Hepatocyte (in vitro differentiated cells): ENCODE measurements around the gene ARID4B.

Experiments
- EZH2 ChIP-seq: fragments of 200-600 bp; sonication (generic); IDR thresholded peaks from 2 replicates; pipeline ENCODE4 v1.6.1; 2016; ENCODE audit warnings: antibody characterized with exemption, mild to moderate bottlenecking, borderline replicate concordance
- EZH2phosphoT487 ChIP-seq: fragments of 200-600 bp; sonication (generic); IDR thresholded peaks from one replicate; pipeline ENCODE4 v1.6.1; 2018; ENCODE audit warnings: antibody characterized with exemption, mild to moderate bottlenecking, low read depth, moderate library complexity; ENCODE audit not compliant: unreplicated experiment, severe bottlenecking
- TF ChIP-seq, protein P1 (sequence below): fragments of 200-600 bp; sonication (generic); IDR thresholded peaks from 2 replicates; pipeline ENCODE4 v1.5.1; 2016; ENCODE audit warnings: antibody characterized with exemption, mild to moderate bottlenecking; ENCODE audit not compliant: poor library complexity

DNA sequence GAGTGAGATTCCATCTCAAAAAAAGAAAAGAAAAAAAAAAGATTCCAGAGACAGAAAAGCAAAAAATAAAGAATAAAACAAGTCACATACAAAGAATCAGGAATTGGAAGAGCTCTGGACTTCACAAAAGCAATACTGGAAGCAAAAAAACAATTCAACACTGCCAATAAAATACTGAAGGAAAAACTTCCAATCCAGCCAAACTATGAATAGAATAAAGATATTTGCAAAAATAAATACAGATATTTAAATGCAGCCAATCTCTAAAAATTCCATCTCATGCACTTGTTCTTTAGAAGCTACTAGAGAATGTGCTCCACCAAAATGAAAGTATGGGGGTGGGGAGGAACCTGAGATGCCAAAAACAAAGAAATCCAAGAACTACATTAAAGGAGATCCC, 137.5 kb downstream of the ARID4B start:
- TF ChIP-seq, protein P1, sequence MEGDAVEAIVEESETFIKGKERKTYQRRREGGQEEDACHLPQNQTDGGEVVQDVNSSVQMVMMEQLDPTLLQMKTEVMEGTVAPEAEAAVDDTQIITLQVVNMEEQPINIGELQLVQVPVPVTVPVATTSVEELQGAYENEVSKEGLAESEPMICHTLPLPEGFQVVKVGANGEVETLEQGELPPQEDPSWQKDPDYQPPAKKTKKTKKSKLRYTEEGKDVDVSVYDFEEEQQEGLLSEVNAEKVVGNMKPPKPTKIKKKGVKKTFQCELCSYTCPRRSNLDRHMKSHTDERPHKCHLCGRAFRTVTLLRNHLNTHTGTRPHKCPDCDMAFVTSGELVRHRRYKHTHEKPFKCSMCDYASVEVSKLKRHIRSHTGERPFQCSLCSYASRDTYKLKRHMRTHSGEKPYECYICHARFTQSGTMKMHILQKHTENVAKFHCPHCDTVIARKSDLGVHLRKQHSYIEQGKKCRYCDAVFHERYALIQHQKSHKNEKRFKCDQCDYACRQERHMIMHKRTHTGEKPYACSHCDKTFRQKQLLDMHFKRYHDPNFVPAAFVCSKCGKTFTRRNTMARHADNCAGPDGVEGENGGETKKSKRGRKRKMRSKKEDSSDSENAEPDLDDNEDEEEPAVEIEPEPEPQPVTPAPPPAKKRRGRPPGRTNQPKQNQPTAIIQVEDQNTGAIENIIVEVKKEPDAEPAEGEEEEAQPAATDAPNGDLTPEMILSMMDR = no peak
- TF ChIP-seq EZH2 (no peak), EZH2phosphoT487 (no peak)
